Left ventricle myocardium inferior (tissue), 1 donor: ENCODE results near the gene SUCLG2. TPM values are rescaled to one million over a fixed set of nuclear protein-coding genes. Genes with fewer than 3 reads are reported as not detected.
A peak's percentile ranks its signal among the peaks of the same experiment; 100 is the strongest.

ENCODE experiments used
- DNase-seq: peaks from one replicate; pipeline ENCODE4 v3.0.0-alpha.2; 2020
- H3K27ac ChIP-seq: fragments of 200-600 bp; replicated peaks from 2 replicates; pipeline ENCODE4 v1.8.0; 2021
- H3K27me3 ChIP-seq: fragments of 200-600 bp; 2 replicates; pipeline ENCODE4 v1.8.0; 2021; ENCODE audit warnings: low read depth
- H3K36me3 ChIP-seq: fragments of 200-600 bp; 2 replicates; pipeline ENCODE4 v1.8.0; 2021
- H3K4me1 ChIP-seq: fragments of 200-600 bp; 2 replicates; pipeline ENCODE4 v1.8.0; 2021
- H3K4me3 ChIP-seq: fragments of 200-600 bp; 2 replicates; pipeline ENCODE4 v1.8.0; 2021; ENCODE audit warnings: mild to moderate bottlenecking, moderate library complexity
- H3K9me3 ChIP-seq: fragments of 200-600 bp; replicated peaks from 2 replicates; pipeline ENCODE4 v1.8.0; 2021
- CTCF ChIP-seq: fragments of 200-600 bp; IDR thresholded peaks from 2 replicates; pipeline ENCODE4 v1.8.0; 2021; ENCODE audit warnings: antibody characterized with exemption, mild to moderate bottlenecking, borderline replicate concordance
- intact Hi-C: fragments of 100-400 bp; cut with micrococcal nuclease; formaldehyde crosslinking; loops from one replicate; pipeline ENCODE4 v1.11.0; 2022
- total RNA-seq: library from RNA; stranded (reverse); fragmentation: NEBNext Ultra II Directional; extraction: Animal tissue kit (Norgen Biotek cat#: 25700); gene quantifications from one replicate; pipeline ENCODE4 v1.2.1, GENCODE V29; 2021
- donor health status: DM: no; HTN: yes; CAD: no; lungs with severe emphysema.

The SUCLG2 gene
- total RNA-seq, 1 donor from 2014 or later: 100 TPM

GRCh38 chr3:67534594-67534993 is 119.8 kb downstream of the SUCLG2 start:
- Histone ChIP-seq H3K4me3 (no peak overlapping the region), H3K27me3 (no peaks in the 10 kb centered on the region), H3K36me3 (no peaks in the 10 kb centered on the region), H3K9me3 (peaks cover 12% of the 10 kb centered on the region), H3K4me1 (peaks cover 16% of the 10 kb centered on the region), H3K27ac (no peak overlapping the region)
- intact Hi-C loops: no loop called here
- DNase-seq: no peak
- no peak for TF ChIP-seq CTCF

DNA sequence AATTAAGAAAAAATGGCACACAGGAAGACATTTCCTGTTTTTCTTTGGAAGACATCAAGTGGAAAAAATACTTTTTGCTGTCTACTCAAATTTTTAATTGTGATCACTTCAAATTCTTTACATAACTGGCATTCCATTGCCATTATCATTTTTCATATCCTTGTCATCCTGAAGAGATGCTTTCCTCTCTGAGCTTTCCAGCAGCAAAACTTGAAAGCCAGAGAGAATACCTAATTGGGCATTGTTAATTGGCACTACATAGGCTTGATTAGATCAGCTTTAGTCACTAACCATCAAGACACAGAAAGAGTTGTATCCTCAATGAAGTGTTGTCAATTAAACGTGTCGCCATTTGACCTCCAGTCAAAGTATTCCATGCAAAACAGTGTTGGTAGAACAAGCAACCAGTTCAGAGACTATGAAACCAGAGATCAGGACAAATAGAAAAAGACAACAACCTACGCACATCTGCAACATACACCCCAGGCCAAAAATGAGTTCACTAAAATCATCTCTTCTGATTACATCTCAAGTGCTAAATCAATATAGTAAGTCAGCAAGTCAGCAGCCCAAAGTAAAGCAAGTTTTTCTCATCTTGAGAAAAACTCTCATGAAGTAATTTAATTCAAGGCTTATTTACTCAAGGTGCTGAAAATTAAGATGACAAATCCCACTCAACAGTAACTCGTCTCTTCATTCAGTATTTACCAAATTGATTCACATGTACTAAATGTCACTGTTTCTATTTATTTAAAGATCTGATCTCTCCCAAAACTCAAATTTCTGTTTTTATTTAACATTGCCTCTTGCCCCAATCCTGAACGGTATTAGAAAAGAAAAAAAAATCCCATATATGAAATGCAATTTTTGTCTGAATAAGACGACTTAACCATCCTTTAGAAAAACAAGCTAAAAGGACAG is 123.0 kb downstream of the SUCLG2 start:
- no peak overlapping the region for H3K27ac ChIP-seq
- peaks cover 23% of the 10 kb centered on the region for H3K36me3 ChIP-seq
- H3K4me1 ChIP-seq: peaks cover 19% of the 10 kb centered on the region
- no peak for DNase-seq
- H3K4me3 ChIP-seq: no peak overlapping the region
- no peaks in the 10 kb centered on the region for H3K27me3 ChIP-seq
- no peak for TF ChIP-seq CTCF
- no peaks in the 10 kb centered on the region for H3K9me3 ChIP-seq
- intact Hi-C loops: no loop called here

GRCh38 chr3:67529915-67530314 is 124.5 kb downstream of the SUCLG2 start:
- Histone ChIP-seq H3K4me1 (peaks cover 19% of the 10 kb centered on the region), H3K27me3 (no peaks in the 10 kb centered on the region), H3K36me3 (peaks cover 37% of the 10 kb centered on the region), H3K27ac (no peak overlapping the region), H3K4me3 (no peak overlapping the region), H3K9me3 (no peaks in the 10 kb centered on the region)
- DNase-seq: no peak
- intact Hi-C loops: no loop called here
- no peak for TF ChIP-seq CTCF

DNA sequence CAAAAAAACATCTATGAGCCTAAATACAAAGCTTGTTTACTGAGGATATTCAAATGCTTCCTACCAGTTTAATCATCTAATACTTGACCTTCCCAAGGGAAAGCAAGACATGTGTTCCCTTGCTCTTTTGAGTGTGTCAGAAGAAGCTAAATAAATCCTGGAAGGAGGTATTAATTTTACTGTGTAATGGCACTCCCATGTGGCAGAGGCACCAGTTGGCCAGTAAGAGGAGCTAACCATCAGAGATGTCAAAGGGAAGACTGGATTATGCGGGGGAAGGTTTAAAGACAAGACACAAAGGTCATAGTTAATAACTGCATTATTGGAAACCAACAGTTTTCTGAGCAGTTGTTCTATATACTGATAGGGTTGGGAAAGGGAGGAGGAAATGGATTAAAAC is 125.1 kb downstream of the SUCLG2 start:
- intact Hi-C loops: no loop called here
- Histone ChIP-seq H3K4me3 (no peak overlapping the region), H3K4me1 (peaks cover 19% of the 10 kb centered on the region), H3K36me3 (peaks cover 41% of the 10 kb centered on the region), H3K9me3 (no peaks in the 10 kb centered on the region), H3K27ac (no peak overlapping the region), H3K27me3 (no peaks in the 10 kb centered on the region)
- TF ChIP-seq CTCF: peak; percentile 9
- DNase-seq: no peak

DNA sequence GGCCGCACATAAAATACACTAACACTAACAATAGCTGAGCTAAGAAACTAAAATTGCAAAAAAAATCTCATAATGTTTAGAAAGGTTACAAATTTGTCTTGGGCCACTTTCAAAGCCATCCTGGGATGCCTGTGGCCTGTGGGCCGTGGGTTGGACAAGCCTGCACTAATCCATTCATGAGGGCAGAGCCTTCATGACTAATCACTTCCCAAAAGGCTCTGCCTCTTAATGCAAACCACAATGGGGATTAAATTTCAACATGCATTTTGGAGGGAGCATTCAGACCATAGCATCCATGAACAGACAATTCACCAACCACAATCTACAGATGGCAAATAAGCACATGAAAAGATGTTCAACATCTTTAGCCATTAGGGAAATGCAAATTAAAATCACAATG is 128.2 kb downstream of the SUCLG2 start:
- no peak for DNase-seq
- no peak for TF ChIP-seq CTCF
- Histone ChIP-seq H3K36me3 (peaks cover 41% of the 10 kb centered on the region), H3K27ac (no peak overlapping the region), H3K27me3 (no peaks in the 10 kb centered on the region), H3K4me1 (peaks cover 10% of the 10 kb centered on the region), H3K4me3 (no peak overlapping the region), H3K9me3 (no peaks in the 10 kb centered on the region)
- intact Hi-C loops: no loop called here
